Measurements from ENCODE around the gene ST14. TPM values are rescaled to one million over a fixed set of nuclear protein-coding genes. Genes with fewer than 3 reads are reported as not detected.

The ST14 gene
- total RNA-seq, 2 experiments from 2014 or later, result not detected

GRCh38 chr11:130212431-130212961, 52.9 kb downstream of the ST14 start:
- DNase-seq, result no peak
- CTCF ChIA-PET, result interaction anchor here (0.6 to 1.5 kb wide), 9 partner anchors 11 to 649 kb away, joined by 3 to 8 read pairs (median 3); no protein-coding TSS in a partner anchor
- POLR2A ChIA-PET, result no interaction called here

GRCh38 chr11:130213143-130213978, 53.8 kb downstream of the ST14 start:
- H3K4me1 Mint-ChIP-seq, result no peaks in the 10 kb centered on the region
- peak; percentile 72 for DNase-seq
- ChIA-PET CTCF (interaction anchor here (0.6 to 1.5 kb wide), 9 partner anchors 10 to 648 kb away, joined by 3 to 8 read pairs (median 3); no protein-coding TSS in a partner anchor), POLR2A (no interaction called here)
- no peak overlapping the region for H3K27ac Mint-ChIP-seq
- H3K27me3 Mint-ChIP-seq, result no peaks in the 10 kb centered on the region
- H3K36me3 Mint-ChIP-seq (ENCODE audit: low read depth), result no peaks in the 10 kb centered on the region
- no peaks in the 10 kb centered on the region for H3K9me3 Mint-ChIP-seq
- H3K4me3 Mint-ChIP-seq, result no peak overlapping the region

More at GRCh38 chr11:130212431-130212961, 52.9 kb downstream of the ST14 start:
- Mint-ChIP-seq H3K36me3 (ENCODE audit: low read depth) (no peaks in the 10 kb centered on the region), H3K27ac (no peak overlapping the region), H3K27me3 (no peaks in the 10 kb centered on the region), H3K4me1 (no peaks in the 10 kb centered on the region), H3K4me3 (no peak overlapping the region), H3K9me3 (no peaks in the 10 kb centered on the region)

- H3K36me3 Mint-ChIP-seq (ENCODE audit: low read depth), result no peaks in the 10 kb centered on the region
- ChIA-PET POLR2A (no interaction called here), CTCF (no interaction called here)
- no peak for DNase-seq
- H3K9me3 Mint-ChIP-seq, result no peaks in the 10 kb centered on the region
- no peaks in the 10 kb centered on the region for H3K4me1 Mint-ChIP-seq
- no peak overlapping the region for H3K4me3 Mint-ChIP-seq
- no peak overlapping the region for H3K27ac Mint-ChIP-seq
- no peaks in the 10 kb centered on the region for H3K27me3 Mint-ChIP-seq
Measured at GRCh38 chr11:130213979-130214281, 54.3 kb downstream of the ST14 start.

- no peak for DNase-seq
- H3K27ac Mint-ChIP-seq, result no peak overlapping the region
- H3K27me3 Mint-ChIP-seq, result no peaks in the 10 kb centered on the region
- H3K36me3 Mint-ChIP-seq (ENCODE audit: low read depth), result no peaks in the 10 kb centered on the region
- ChIA-PET CTCF (no interaction called here), POLR2A (no interaction called here)
- H3K4me3 Mint-ChIP-seq, result no peak overlapping the region
- no peaks in the 10 kb centered on the region for H3K4me1 Mint-ChIP-seq
- no peaks in the 10 kb centered on the region for H3K9me3 Mint-ChIP-seq
Measured at GRCh38 chr11:130214861-130215530, 55.4 kb downstream of the ST14 start.

- ChIA-PET CTCF (no interaction called here), POLR2A (interaction anchor here (0.6 kb wide), 1 partner anchor 210 kb away, joined by 3 read pairs; no protein-coding TSS in a partner anchor)
- Mint-ChIP-seq H3K27me3 (no peaks in the 10 kb centered on the region), H3K4me1 (no peaks in the 10 kb centered on the region), H3K36me3 (ENCODE audit: low read depth) (no peaks in the 10 kb centered on the region), H3K27ac (no peak overlapping the region), H3K9me3 (no peaks in the 10 kb centered on the region), H3K4me3 (no peak overlapping the region)
- no peak for DNase-seq
Measured at GRCh38 chr11:130215531-130216220, 56.1 kb downstream of the ST14 start.

GRCh38 chr11:130216221-130216550, 56.6 kb downstream of the ST14 start:
- H3K27ac Mint-ChIP-seq, result no peak overlapping the region
- no peaks in the 10 kb centered on the region for H3K9me3 Mint-ChIP-seq
- no peaks in the 10 kb centered on the region for H3K27me3 Mint-ChIP-seq
- no peaks in the 10 kb centered on the region for H3K4me1 Mint-ChIP-seq
- ChIA-PET CTCF (no interaction called here), POLR2A (interaction anchor here (0.6 kb wide), 1 partner anchor 210 kb away, joined by 3 read pairs; no protein-coding TSS in a partner anchor)
- DNase-seq, result no peak
- no peaks in the 10 kb centered on the region for H3K36me3 Mint-ChIP-seq (ENCODE audit: low read depth)
- no peak overlapping the region for H3K4me3 Mint-ChIP-seq

- Mint-ChIP-seq H3K27me3 (no peaks in the 10 kb centered on the region), H3K9me3 (no peaks in the 10 kb centered on the region), H3K4me1 (no peaks in the 10 kb centered on the region), H3K4me3 (no peak overlapping the region), H3K27ac (no peak overlapping the region), H3K36me3 (ENCODE audit: low read depth) (no peaks in the 10 kb centered on the region)
- no peak for DNase-seq
- POLR2A ChIA-PET, result interaction anchor here (0.6 kb wide), 1 partner anchor 209 kb away, joined by 3 read pairs; no protein-coding TSS in a partner anchor
- CTCF ChIA-PET, result no interaction called here
Measured at GRCh38 chr11:130216591-130217132, 57.1 kb downstream of the ST14 start.

- Mint-ChIP-seq H3K36me3 (ENCODE audit: low read depth) (no peaks in the 10 kb centered on the region), H3K27me3 (no peaks in the 10 kb centered on the region), H3K27ac (no peak overlapping the region), H3K4me3 (no peak overlapping the region), H3K9me3 (no peaks in the 10 kb centered on the region), H3K4me1 (no peaks in the 10 kb centered on the region)
- DNase-seq, result no peak
- CTCF ChIA-PET, result interaction anchor here (0.6 kb wide), 1 partner anchor 434 kb away, joined by 3 read pairs; no protein-coding TSS in a partner anchor
- POLR2A ChIA-PET, result interaction anchor here (0.6 kb wide), 1 partner anchor 117 kb away, joined by 4 read pairs; no protein-coding TSS in a partner anchor
Measured at GRCh38 chr11:130217133-130218031, 57.8 kb downstream of the ST14 start.

- Mint-ChIP-seq H3K4me3 (no peak overlapping the region), H3K27ac (no peak overlapping the region), H3K36me3 (ENCODE audit: low read depth) (no peaks in the 10 kb centered on the region), H3K4me1 (peaks cover 5% of the 10 kb centered on the region), H3K27me3 (no peaks in the 10 kb centered on the region), H3K9me3 (no peaks in the 10 kb centered on the region)
- CTCF ChIA-PET, result no interaction called here
- POLR2A ChIA-PET, result no interaction called here
- DNase-seq, result no peak
Measured at GRCh38 chr11:130218501-130219070, 59.0 kb downstream of the ST14 start.

- POLR2A ChIA-PET, result no interaction called here
- DNase-seq, result no peak
- Mint-ChIP-seq H3K27ac (no peak overlapping the region), H3K4me1 (peaks cover 6% of the 10 kb centered on the region), H3K36me3 (ENCODE audit: low read depth) (no peaks in the 10 kb centered on the region), H3K27me3 (no peaks in the 10 kb centered on the region), H3K4me3 (no peak overlapping the region), H3K9me3 (no peaks in the 10 kb centered on the region)
- CTCF ChIA-PET, result no interaction called here
Measured at GRCh38 chr11:130219148-130219547, 59.6 kb downstream of the ST14 start.

- H3K27me3 Mint-ChIP-seq, result no peaks in the 10 kb centered on the region
- no peak overlapping the region for H3K4me3 Mint-ChIP-seq
- peaks cover 6% of the 10 kb centered on the region for H3K4me1 Mint-ChIP-seq
- ChIA-PET POLR2A (no interaction called here), CTCF (no interaction called here)
- no peaks in the 10 kb centered on the region for H3K36me3 Mint-ChIP-seq (ENCODE audit: low read depth)
- no peak overlapping the region for H3K27ac Mint-ChIP-seq
- no peaks in the 10 kb centered on the region for H3K9me3 Mint-ChIP-seq
- DNase-seq, result no peak
Measured at GRCh38 chr11:130220311-130221035, 60.9 kb downstream of the ST14 start.

All from activated CD4-positive, alpha-beta T cell treated with anti-CD3 and anti-CD28 coated beads, Interleukin-2, amount 10 ng/mL, durations not matched to agents 7 days and 5 days (primary cell).